ENCODE results near the gene AMBRA1.

DNA sequence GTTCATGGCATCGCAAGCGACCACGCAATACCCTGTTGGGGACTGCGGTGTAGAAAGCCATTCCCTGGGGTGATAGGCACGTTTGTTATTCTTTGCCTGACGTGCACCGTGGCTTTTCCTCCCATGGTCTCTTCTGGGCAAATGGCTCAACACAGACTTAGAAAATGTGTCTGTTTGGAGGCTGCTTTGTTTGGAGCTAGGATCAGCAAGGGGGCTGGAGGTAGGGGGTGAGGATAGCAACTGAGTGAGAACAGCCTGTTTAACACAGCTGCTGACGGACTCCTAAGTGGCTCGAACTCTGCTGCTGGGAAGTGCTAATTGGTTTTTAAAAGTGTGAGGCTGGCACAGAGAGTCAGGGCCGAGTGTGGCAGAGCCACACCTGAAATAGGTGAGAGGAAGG lies 186.2 kb downstream of the AMBRA1 start:
- TF ChIP-seq EZH2 (IDR thresholded peaks at IDR 0.05; ENCODE audit: borderline replicate concordance, low read length): no peak
- TF ChIP-seq, protein P1, sequence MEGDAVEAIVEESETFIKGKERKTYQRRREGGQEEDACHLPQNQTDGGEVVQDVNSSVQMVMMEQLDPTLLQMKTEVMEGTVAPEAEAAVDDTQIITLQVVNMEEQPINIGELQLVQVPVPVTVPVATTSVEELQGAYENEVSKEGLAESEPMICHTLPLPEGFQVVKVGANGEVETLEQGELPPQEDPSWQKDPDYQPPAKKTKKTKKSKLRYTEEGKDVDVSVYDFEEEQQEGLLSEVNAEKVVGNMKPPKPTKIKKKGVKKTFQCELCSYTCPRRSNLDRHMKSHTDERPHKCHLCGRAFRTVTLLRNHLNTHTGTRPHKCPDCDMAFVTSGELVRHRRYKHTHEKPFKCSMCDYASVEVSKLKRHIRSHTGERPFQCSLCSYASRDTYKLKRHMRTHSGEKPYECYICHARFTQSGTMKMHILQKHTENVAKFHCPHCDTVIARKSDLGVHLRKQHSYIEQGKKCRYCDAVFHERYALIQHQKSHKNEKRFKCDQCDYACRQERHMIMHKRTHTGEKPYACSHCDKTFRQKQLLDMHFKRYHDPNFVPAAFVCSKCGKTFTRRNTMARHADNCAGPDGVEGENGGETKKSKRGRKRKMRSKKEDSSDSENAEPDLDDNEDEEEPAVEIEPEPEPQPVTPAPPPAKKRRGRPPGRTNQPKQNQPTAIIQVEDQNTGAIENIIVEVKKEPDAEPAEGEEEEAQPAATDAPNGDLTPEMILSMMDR (conservative IDR thresholded peaks at IDR 0.05 in 1 of 2, IDR thresholded peaks at IDR 0.05 in 1 of 2; ENCODE audit: extremely low read depth in 1 of 2, insufficient read depth in 1 of 2, low read depth in 1 of 2, low read length in 2 of 2): no peak
